ENCODE measurements around the gene SDHB.

GRCh38 chr1:16978567-16979474, 75.0 kb downstream of the SDHB start:
- TF ChIP-seq REST (IDR thresholded peaks at IDR 0.05; ENCODE audit: insufficient replicate concordance, low read depth): no peak
- TF ChIP-seq CTCF (IDR thresholded peaks at IDR 0.05; ENCODE audit: insufficient read depth, low read length): no peak

Measured in HL-60 (cell line).